ENCODE results near the gene GABBR2.

Gene GABBR2

GRCh38 chr9:98370300-98370975 is 338.3 kb downstream of the GABBR2 start:
- DNase-seq (ENCODE audit: low spot score), result no peak

- no peak for DNase-seq (ENCODE audit: low spot score)
Observed at GRCh38 chr9:98369896-98370295, 338.8 kb downstream of the GABBR2 start.

DNA sequence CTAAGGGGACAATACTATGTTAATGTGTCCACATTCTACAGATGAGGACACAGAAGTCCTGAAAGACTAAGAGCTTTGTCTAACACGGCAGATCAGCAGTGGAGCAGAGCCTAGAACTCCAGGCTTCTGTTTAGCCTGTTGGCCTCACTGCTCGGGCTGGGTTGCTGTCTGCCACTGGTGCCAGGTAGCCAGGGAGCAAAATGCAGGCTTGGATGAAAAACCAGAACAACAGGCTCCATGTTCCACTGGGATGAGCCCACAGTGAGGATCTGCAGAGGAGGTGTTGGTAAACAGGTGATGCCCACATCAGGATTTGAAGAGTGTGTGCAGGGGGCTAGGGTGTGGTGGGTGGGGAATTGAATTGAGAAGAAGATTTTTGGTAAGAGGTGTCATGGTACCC is 339.3 kb downstream of the GABBR2 start:
- DNase-seq (ENCODE audit: low spot score), result no peak

GRCh38 chr9:98369066-98369425 is 339.7 kb downstream of the GABBR2 start:
- DNase-seq (ENCODE audit: low spot score), result no peak

GRCh38 chr9:98368366-98369065 is 340.2 kb downstream of the GABBR2 start:
- DNase-seq (ENCODE audit: low spot score), result no peak

DNA sequence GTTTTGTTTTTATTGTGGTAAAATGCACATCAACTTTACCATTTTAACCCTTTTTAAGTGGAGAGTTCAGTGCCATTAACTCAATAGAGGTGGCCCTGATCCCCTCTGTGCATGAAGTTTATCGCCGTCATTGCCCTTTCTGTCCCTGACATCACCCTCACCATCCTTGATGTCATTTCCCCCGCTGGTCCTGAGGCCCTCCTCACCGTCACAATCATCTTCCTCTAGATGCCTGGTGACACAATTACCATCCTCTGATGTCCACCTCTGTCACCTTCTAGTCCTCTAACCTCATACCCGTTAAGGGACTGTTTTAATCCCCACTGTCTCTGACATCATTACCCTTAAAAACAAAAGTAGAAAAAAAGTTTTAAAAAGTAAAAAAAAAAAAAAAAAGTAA is 340.8 kb downstream of the GABBR2 start:
- DNase-seq (ENCODE audit: low spot score), result no peak

GRCh38 chr9:98367371-98367900 is 341.3 kb downstream of the GABBR2 start:
- DNase-seq (ENCODE audit: low spot score), result no peak

DNA sequence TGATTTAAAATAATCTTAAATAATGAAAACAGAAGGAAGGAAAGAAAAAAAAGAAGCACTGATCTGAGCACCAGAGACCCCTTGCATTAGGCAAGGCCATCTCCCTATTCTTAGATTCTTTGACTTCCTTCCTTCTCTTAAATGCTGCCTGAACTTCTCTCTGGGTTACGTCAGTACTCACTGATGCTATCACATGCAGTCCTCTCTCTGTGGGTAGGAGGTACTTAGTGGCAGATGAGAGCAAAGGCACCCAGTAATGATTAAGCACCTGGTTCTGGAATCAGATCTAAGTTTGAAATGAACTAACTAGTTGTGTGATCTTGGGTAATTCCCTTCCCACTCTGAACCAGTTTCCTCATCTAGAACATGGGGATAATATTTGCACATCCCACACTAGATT is 343.0 kb downstream of the GABBR2 start:
- DNase-seq (ENCODE audit: low spot score), result no peak

DNA sequence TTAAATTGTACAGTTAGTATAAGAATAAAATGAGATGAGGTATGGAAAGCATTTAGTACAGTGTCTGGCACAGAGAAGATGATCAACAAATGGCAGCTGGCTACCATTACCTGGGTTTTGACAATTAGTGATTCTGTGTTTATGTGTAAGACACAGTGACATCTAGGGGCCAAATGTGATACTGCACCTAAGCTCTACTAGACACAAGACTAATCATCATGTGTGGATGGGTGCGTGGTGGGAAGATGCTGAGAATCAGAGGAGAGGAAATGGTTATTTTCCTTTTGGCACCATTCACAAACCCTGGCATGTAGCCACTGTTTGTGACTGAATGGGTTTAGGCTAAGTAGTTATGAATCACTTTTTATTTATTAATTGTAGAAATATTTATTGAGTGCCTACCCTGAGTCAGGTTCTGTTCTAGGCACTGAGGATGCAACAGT is 343.5 kb downstream of the GABBR2 start:
- no peak for DNase-seq (ENCODE audit: low spot score)

DNA sequence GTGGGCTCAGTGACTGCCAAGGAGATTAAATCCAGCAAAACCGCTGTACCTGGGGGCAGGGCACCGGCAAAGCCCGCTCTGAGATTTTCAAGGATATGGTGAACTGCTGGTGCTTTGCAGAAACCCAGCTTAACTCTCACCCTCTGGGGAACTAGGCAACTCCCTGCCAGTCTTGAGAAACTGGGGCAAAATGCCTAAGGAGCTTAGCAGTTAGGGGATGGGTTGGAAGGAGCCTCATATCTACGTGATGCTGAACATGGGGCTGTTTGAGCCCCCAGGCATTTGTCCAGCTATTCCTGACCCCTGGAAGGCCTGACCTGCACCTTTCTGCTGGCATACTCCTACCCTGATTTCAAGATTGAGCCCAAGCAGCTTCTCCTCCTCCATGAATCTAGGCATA is 344.6 kb downstream of the GABBR2 start:
- no peak for DNase-seq (ENCODE audit: low spot score)

- no peak for DNase-seq (ENCODE audit: low spot score)
Observed at GRCh38 chr9:98363644-98364043, 345.1 kb downstream of the GABBR2 start.

DNA sequence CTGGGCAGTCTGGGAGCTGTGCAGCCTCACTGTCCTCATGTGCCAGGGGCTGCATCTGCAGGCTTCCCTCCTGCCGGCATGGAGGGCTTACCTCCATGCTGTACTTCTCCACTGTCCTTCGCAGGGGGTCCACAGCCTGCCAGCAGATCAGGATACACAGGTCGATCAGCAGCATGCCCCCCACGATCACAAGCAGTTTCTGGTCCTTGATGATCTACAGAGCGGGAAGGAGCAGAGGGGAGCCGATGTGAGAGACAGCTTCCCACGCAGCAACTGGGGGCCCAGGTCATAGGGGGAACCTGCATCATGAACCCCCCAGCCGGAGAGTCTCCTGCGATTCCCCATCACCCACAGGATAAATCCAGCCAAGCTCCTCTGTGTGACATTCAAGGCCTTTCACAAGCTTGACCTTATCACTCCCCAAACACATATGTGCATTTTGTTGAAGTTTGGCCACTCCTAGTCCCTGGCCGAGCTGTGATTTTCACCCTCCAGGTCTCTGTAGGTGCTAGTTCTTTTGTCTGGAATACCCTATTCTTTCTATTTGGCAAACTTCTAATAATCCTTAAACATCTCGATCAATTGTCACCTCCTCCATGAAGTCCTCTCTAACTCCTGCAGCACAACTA is 346.0 kb downstream of the GABBR2 start:
- DNase-seq (ENCODE audit: low spot score), result no peak

DNA sequence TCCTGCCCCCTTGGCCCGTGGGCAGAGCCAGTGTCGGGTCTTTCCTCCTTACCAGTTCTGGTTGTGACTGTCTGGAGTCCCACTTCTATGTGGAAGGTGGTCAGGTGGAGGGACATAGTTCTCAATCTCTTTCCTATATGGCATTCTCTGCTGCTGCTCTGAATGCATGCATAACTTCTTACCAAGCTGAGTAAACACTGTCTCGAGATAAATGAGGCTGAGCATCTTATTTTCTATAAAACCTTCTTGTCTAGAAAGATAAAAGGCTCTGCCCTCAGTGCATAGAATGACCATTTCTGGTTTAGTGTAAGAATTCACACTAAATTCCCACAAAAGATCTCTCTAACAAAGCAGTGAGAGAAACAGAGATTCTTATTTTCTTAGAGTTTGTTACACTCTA is 347.1 kb downstream of the GABBR2 start:
- no peak for DNase-seq (ENCODE audit: low spot score)

DNA sequence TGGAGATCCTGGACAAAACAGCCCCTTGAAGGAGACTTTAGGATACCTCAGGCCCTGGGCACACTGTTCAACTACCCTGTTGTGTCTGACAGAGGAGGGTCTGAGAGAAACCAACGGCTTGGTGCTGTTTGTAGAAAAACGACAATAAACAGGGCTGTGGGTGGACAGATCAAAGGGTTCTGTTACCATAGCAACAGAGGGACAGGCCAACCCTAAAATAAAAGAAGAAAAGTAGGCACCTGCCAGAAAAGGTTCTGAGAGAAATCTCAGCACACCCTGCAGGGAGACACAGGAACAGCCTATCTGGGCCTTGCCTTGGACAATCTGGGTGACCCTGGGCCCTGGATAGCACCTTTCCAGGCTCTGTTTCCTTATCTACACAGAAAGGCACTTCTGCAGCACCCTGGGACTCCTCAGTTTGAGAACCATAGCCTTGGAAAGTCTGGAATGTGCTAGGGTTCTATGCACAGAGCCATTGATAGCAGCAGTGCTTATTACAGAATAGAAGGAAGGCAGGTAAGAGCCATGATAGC is 348.5 kb downstream of the GABBR2 start:
- DNase-seq (ENCODE audit: low spot score), result no peak

- DNase-seq (ENCODE audit: low spot score), result no peak
Observed at GRCh38 chr9:98359569-98359968, 349.2 kb downstream of the GABBR2 start.

DNA sequence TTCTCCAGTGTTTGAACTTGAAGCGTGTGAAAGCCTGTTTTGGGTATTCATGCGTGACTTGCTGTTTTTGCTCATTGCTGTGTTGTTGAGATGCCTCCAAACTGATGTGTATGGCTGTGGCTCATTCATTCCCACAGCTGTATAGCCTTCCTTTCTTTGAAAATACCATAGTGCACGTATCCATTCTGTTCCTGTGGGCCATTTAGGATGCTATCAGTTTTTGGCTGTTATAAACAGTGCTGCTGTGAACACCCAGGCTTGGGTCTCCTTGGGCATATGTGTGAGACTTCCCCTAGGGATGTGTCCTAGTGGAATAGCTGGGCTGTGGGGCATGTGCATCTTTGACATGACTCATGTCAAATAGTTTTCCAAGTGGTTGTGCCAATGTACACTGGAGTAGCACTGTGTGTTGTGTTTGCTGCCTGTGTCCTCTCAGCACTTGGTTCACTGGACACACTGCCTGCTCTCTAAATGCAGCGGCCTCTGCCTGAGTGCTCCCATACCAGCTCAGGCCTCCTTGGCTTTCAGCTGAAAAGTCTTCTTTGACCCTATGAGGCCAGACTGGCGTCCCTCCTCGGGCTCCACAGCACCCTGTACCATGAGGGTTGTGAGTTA is 350.7 kb downstream of the GABBR2 start:
- DNase-seq (ENCODE audit: low spot score), result no peak

- DNase-seq (ENCODE audit: low spot score), result no peak
Observed at GRCh38 chr9:98356953-98357690, 351.6 kb downstream of the GABBR2 start.

GRCh38 chr9:98356326-98356725 is 352.4 kb downstream of the GABBR2 start:
- DNase-seq (ENCODE audit: low spot score), result no peak

DNA sequence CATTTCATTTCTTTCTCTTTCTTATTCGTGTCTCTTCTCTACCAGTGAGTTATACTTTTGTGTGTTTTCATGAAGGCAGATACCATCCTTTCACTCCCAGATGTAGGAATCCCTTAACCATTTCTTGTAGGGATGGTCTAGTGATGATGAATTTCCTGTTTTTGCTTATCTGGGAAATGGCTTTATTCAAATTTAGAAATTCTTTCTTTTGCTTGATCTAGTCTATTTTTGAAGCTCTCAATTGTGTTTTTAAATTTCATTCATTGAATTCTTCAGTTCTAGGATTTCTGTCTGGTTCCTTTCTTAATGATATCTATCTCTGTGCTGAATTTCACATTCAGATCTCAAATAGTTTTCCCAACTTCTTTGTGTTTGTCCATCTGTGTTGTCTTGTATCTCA is 357.4 kb downstream of the GABBR2 start:
- DNase-seq (ENCODE audit: low spot score), result no peak

DNA sequence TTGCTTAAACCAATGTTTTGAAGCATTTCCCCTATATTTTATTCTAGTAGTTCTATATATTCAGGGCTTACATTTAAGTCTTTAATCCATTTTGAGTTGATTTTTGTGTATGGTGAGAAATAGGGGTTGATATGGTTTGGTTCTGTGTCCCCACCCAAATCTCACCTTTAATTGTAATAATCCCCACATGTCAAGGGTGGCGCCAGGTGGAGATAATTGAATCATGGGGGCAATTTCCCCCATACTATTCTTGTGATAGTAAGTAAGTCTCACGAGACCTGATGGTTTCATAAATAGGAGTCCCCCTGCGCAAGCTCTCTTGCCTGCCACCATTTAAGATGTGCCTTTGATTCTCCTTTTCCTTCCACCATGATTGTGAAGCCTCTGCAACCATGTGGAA is 361.1 kb downstream of the GABBR2 start:
- no peak for DNase-seq (ENCODE audit: low spot score)

- DNase-seq (ENCODE audit: low spot score), result no peak
Observed at GRCh38 chr9:98345011-98345410, 363.7 kb downstream of the GABBR2 start.

DNA sequence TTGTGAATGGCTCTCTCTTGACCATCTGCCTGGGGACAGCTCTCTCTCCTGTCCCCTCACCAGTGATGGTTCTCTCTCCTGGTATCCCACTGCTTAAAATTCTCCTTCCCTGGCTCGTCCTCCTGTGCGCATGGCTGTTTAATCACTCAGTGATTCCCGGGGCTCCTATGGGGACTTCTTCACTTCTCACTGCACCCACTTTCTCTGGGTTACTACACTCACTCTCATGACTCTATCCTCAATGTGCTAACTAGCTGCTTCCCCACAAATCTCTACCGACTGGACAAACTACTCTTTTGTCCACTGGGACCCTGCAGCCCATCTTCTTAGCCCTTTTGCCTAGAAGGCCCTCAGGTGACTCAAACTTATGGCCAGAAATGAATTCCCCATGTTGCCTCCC is 364.2 kb downstream of the GABBR2 start:
- no peak for DNase-seq (ENCODE audit: low spot score)

All from Ammon's horn (tissue), 1 donor.